Measurements from ENCODE around the gene PRKN. TPM values are rescaled to one million over a fixed set of nuclear protein-coding genes. Genes with fewer than 3 reads are reported as not detected.

The PRKN gene
- total and polyA plus RNA-seq, 9 of the 15 experiments (the other 6 are each of a cell fraction or from before 2014, with no cell fraction given) = 0.03 to 0.96 (median 0.15) TPM; not detected in 2

DNA sequence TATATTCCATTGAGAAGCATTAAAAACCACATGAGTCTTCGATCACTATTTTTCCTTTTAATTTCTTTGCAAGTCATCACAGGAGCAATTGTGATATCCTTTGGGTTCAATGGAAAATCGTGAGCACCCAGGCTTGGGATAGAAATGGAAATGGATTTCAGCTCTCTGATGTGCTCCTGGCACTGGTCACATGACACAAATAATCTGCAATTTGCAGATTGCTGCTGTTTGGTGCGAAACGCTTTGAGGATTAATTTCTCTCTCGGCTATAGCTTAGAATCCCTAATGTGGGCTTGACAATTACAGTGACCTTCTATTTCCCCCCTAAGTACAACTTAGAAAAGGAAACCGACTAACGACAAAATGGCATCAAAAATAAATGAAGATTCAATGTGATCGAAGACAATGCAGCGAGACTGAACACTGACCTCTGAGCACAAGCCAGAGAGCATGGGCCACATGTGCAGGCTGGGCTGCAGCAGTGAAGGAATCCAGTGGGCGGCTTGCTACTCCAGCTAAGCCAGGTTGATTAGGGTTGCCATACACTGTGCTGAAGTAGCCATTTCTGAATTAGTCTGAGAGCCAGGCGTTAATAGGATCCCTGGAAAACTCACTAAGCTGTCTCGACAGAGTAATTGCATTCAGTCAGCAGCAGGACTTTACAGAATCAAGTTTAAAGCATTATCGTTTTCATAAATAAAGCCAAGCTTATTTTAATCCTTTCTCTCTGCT is 1151.9 kb downstream of the PRKN start:
- H4K20me1 ChIP-seq (replicated peaks; ENCODE audit: control insufficient read depth, insufficient read depth, low read length) = no peaks in the 10 kb centered on the region
- H3K27ac ChIP-seq (ENCODE audit: extremely low read depth, low read depth, low read length) = no peak overlapping the region
- BruUV-seq (replicated peaks) = no TSS peak
- H3K9me1 ChIP-seq (ENCODE audit: control insufficient read depth, insufficient read depth, low read length) = no peaks in the 10 kb centered on the region
- DNase-seq (ENCODE audit: extremely low read depth in 1 of 4, low spot score in 3 of 4) (no peak), ATAC-seq (no peak), FAIRE-seq (no peak)
- CTCF ChIA-PET (ENCODE audit: low intra/inter-chr PET ratio) = interaction anchor here (0.6 kb wide), 1 partner anchor 339 kb away, joined by 3 read pairs; no protein-coding TSS in a partner anchor
- intact Hi-C loops (cut with micrococcal nuclease) = no loop called here
- H3K79me2 ChIP-seq (ENCODE audit: control insufficient read depth, insufficient read depth, low read length) = no peaks in the 10 kb centered on the region
- H2AFZ ChIP-seq (ENCODE audit: low read depth, low read length) = no peak overlapping the region
- TF ChIP-seq, protein P1, sequence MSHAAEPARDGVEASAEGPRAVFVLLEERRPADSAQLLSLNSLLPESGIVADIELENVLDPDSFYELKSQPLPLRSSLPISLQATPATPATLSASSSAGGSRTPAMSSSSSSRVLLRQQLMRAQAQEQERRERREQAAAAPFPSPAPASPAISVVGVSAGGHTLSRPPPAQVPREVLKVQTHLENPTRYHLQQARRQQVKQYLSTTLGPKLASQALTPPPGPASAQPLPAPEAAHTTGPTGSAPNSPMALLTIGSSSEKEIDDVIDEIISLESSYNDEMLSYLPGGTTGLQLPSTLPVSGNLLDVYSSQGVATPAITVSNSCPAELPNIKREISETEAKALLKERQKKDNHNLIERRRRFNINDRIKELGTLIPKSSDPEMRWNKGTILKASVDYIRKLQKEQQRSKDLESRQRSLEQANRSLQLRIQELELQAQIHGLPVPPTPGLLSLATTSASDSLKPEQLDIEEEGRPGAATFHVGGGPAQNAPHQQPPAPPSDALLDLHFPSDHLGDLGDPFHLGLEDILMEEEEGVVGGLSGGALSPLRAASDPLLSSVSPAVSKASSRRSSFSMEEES (CRISPR knock-in tag; IDR thresholded peaks at IDR 0.05) = peak; percentile 76
- TF ChIP-seq SMARCB1 (IDR thresholded peaks at IDR 0.05; ENCODE audit: insufficient read length, low read depth) = no peak
- no peak for TF ChIP-seq GTF2A2 (tag; IDR thresholded peaks at IDR 0.05)
- no peak overlapping the region for H3K9ac ChIP-seq (ENCODE audit: insufficient read depth in 1 of 2, low read depth in 2 of 2, low read length in 2 of 2)
- no peaks in the 10 kb centered on the region for H3K9me3 ChIP-seq (replicated peaks; ENCODE audit: control insufficient read depth, insufficient read depth, low read depth, low read length)
- peaks cover 3 to 8% of the 10 kb centered on the region in 2 experiments; a peak in 3 of 5 replicates for H3K27me3 ChIP-seq (ENCODE audit: control insufficient read depth in 2 of 2, insufficient read depth in 2 of 2, low read length in 2 of 2)
- no peak overlapping the region for H3K4me2 ChIP-seq (ENCODE audit: insufficient read depth, low read length)
- in situ Hi-C loops (cut with MboI) = no loop called here
- WGBS (ENCODE audit: insufficient coverage, low coverage, missing lambda C conversion rate) = 2% methylated on average over 13 of the region's 13 CpGs
- no peaks in the 10 kb centered on the region for H3K4me1 ChIP-seq (replicated peaks in 1 of 2; ENCODE audit: control insufficient read depth in 2 of 2, insufficient read depth in 2 of 2, low read length in 2 of 2)
- POLR2A ChIA-PET = interaction anchor here (1.0 to 1.5 kb wide), 2 partner anchors 10 to 11 kb away, joined by 3 read pairs; no protein-coding TSS in a partner anchor
- no peaks in the 10 kb centered on the region for H3K36me3 ChIP-seq (ENCODE audit: control insufficient read depth, insufficient read depth, low read length)
- no peak overlapping the region for H3K4me3 ChIP-seq
